ENCODE results near the gene TYMP. TPM values are rescaled to one million over a fixed set of nuclear protein-coding genes. Genes with fewer than 3 reads are reported as not detected.

Gene TYMP
- total and polyA plus RNA-seq, 2 experiments from 2014 or later, result 7.8 to 10.0 TPM

DNA sequence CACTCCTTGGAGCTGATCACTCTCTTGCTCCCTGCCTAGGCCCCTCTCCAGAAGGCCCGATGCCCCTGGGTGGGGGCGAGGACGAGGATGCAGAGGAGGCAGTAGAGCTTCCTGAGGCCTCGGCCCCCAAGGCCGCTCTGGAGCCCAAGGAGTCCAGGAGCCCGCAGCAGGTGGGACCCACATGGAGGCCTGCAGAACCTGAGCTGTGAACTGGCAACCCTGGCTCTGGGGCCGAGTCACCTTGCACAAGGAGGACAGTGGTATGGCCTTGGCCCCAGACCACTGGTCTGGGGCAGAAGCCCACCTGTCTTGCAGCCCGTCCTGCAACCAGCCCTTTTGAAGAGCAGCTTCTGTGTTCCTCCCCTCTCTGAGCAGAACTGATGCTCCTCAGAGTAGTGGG lies 10.7 kb downstream of the TYMP start:
- no peak overlapping the region for H3K27ac ChIP-seq
- H3K9me3 ChIP-seq (ENCODE audit: low read depth), result no peaks in the 10 kb centered on the region
- H3K27me3 ChIP-seq, result no peaks in the 10 kb centered on the region
- peaks cover 23% of the 10 kb centered on the region for H3K36me3 ChIP-seq
- TF ChIP-seq, protein P1, sequence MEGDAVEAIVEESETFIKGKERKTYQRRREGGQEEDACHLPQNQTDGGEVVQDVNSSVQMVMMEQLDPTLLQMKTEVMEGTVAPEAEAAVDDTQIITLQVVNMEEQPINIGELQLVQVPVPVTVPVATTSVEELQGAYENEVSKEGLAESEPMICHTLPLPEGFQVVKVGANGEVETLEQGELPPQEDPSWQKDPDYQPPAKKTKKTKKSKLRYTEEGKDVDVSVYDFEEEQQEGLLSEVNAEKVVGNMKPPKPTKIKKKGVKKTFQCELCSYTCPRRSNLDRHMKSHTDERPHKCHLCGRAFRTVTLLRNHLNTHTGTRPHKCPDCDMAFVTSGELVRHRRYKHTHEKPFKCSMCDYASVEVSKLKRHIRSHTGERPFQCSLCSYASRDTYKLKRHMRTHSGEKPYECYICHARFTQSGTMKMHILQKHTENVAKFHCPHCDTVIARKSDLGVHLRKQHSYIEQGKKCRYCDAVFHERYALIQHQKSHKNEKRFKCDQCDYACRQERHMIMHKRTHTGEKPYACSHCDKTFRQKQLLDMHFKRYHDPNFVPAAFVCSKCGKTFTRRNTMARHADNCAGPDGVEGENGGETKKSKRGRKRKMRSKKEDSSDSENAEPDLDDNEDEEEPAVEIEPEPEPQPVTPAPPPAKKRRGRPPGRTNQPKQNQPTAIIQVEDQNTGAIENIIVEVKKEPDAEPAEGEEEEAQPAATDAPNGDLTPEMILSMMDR (IDR thresholded peaks at IDR 0.05; ENCODE audit: low read depth, low read length), result no peak
- H3K4me1 ChIP-seq (ENCODE audit: low read depth), result peaks cover 2% of the 10 kb centered on the region
- H3K4me3 ChIP-seq, result no peak overlapping the region
- no peak for DNase-seq (ENCODE audit: low read depth in 1 of 2, low spot score in 1 of 2)

DNA sequence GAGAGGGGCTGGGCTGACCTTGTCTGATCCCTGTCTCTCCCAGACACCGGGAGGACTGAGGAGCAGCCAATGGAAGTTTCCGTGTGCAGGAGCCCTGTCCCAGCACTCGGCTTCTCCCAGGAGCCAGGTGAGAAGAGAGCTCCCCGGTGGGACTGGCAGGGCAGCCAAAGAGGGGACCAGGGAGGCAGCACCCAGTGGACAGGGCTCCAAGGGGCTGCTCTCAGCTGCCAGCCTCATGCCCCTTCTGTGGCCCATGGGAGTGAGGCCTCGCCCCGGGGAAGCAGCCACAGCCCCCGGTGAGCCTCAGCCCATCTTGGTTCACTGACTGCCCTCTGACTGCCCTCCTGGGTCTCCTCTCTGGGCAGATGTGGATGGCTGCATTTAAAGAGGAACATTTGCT lies 11.2 kb downstream of the TYMP start:
- Histone ChIP-seq H3K4me1 (ENCODE audit: low read depth) (no peaks in the 10 kb centered on the region), H3K27me3 (no peaks in the 10 kb centered on the region), H3K36me3 (peaks cover 23% of the 10 kb centered on the region), H3K4me3 (no peak overlapping the region), H3K27ac (no peak overlapping the region), H3K9me3 (ENCODE audit: low read depth) (no peaks in the 10 kb centered on the region)
- TF ChIP-seq, protein P1 (IDR thresholded peaks at IDR 0.05; ENCODE audit: low read depth, low read length), result no peak
- DNase-seq (ENCODE audit: low read depth in 1 of 2, low spot score in 1 of 2), result no peak

DNA sequence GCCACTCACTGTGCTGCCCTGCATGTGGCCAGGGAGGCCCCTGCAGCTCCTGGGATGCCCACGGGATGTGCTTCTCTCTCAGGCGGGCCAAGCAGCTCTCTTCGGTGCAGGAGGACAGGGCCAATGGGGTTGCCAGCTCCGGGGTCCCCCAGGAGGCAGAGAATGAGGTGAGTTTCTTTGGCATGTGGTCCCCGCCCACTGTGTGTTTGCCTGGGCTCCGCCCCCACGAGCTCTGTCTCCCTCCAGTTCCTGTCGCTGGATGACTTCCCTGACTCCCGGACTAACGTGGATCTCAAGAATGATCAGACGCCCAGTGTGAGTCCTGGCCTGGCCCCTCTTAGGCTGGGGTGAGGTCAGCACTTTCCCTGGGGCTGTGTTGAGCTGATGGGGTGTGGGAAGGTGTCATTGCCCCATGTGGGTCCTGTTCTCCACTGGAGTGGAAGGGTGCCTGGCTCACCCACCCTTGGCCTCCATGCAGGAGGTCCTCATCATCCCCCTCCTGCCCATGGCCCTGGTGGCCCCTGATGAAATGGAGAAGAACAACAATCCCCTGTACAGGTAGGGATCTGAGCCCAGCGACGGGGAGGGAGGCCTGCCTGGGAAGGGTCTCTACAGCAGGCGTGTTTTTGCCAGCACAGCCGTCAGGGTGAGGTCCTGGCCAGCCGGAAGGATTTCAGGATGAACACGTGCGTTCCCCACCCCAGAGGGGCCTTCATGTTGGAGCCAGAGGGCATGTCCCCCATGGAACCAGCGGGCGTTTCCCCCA lies 12.1 kb downstream of the TYMP start:
- Histone ChIP-seq H3K4me3 (no peak overlapping the region), H3K4me1 (ENCODE audit: low read depth) (no peaks in the 10 kb centered on the region), H3K9me3 (ENCODE audit: low read depth) (no peaks in the 10 kb centered on the region), H3K36me3 (peaks cover 19% of the 10 kb centered on the region), H3K27ac (no peak overlapping the region), H3K27me3 (no peaks in the 10 kb centered on the region)
- no peak for DNase-seq (ENCODE audit: low read depth in 1 of 2, low spot score in 1 of 2)
- TF ChIP-seq, protein P1 (IDR thresholded peaks at IDR 0.05; ENCODE audit: low read depth, low read length), result no peak

DNA sequence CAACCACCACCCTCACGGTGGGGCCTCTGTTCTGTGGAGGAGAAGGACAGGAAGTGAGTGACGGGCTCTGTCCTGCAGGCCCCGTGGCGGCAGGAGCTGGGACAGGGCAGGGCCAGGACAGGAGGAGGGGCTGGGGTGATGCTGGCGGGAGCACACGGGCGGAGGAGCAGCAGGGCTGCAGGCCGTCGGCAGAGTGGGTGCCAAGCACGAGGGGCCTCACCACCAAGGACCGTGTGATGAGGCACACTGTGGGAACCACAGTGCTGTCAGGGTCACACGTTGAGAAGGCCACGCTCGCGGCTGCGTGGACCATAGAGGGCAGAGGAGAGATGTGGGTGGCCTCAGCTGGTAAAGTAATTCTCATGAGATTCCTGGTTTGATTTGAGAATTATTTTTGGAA lies 12.9 kb downstream of the TYMP start:
- no peak for DNase-seq (ENCODE audit: low read depth in 1 of 2, low spot score in 1 of 2)
- no peaks in the 10 kb centered on the region for H3K4me1 ChIP-seq (ENCODE audit: low read depth)
- H3K4me3 ChIP-seq, result no peak overlapping the region
- no peaks in the 10 kb centered on the region for H3K27me3 ChIP-seq
- no peak overlapping the region for H3K27ac ChIP-seq
- H3K9me3 ChIP-seq (ENCODE audit: low read depth), result no peaks in the 10 kb centered on the region
- TF ChIP-seq, protein P1 (IDR thresholded peaks at IDR 0.05; ENCODE audit: low read depth, low read length), result no peak
- peaks cover 14% of the 10 kb centered on the region for H3K36me3 ChIP-seq

DNA sequence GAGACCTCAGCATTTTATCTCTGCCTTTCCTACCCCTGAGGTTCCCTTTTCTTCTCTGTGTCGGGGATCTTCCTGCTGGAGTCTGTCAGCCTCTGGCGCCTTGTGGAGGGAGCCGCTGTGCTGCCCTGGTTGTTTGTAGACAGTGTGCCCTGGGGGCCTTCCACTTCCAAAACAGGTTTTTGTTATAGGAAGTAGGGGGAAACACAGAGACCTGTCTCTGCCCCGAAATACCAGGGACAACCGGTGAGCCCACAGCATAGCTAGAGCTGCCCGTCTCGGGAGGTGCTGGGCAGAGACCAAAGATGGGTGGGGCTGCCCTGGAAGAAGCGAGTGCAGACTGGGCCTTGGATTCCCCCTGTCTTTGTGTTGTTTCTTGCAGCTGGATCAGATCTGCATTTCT lies 13.7 kb downstream of the TYMP start:
- peaks cover 14% of the 10 kb centered on the region for H3K36me3 ChIP-seq
- H3K4me3 ChIP-seq, result no peak overlapping the region
- TF ChIP-seq, protein P1 (IDR thresholded peaks at IDR 0.05; ENCODE audit: low read depth, low read length), result no peak
- no peaks in the 10 kb centered on the region for H3K4me1 ChIP-seq (ENCODE audit: low read depth)
- H3K27ac ChIP-seq, result no peak overlapping the region
- no peak for DNase-seq (ENCODE audit: low read depth in 1 of 2, low spot score in 1 of 2)
- H3K9me3 ChIP-seq (ENCODE audit: low read depth), result no peaks in the 10 kb centered on the region
- no peaks in the 10 kb centered on the region for H3K27me3 ChIP-seq
